Esophagus squamous epithelium (tissue), 5 donors: ENCODE measurements around the gene CDYL. TPM values are rescaled to one million over a fixed set of nuclear protein-coding genes. Genes with fewer than 3 reads are reported as not detected.
A peak's percentile ranks its signal among the peaks of the same experiment; 100 is the strongest.

Experiments
- DNase-seq: peaks from one replicate; lab custom pipeline; 2025; lab: John Stamatoyannopoulos, UW
- H3K27ac ChIP-seq, 4 donors: fragments of 200-600 bp; sonication (generic); one replicate each; pipeline ENCODE4 v1.5.1; 2016 to 2019; ENCODE audit warnings: mild to moderate bottlenecking in 1 of 4
- H3K27me3 ChIP-seq, 4 donors: fragments of 200-600 bp; sonication (generic); 1 replicate in 3 of 4; 2 replicates in 1 of 4; pipeline versions ENCODE4 v1.5.1 to v1.6.0; 2017 to 2021; ENCODE audit warnings: antibody characterized with exemption in 1 of 4
- H3K36me3 ChIP-seq, 3 donors: fragments of 200-600 bp; sonication (generic); one replicate each; pipeline ENCODE4 v1.5.1; 2016 to 2019
- H3K4me1 ChIP-seq, 3 donors: fragments of 200-600 bp; sonication (generic); one replicate each; pipeline ENCODE4 v1.5.1; 2017 to 2019
- H3K4me3 ChIP-seq, 4 donors: fragments of 200-600 bp; sonication (generic); 1 replicate in 3 of 4; 2 replicates in 1 of 4; pipeline ENCODE4 v1.5.1; 2016 to 2019; ENCODE audit warnings: mild to moderate bottlenecking in 2 of 4, moderate library complexity in 1 of 4
- H3K9me3 ChIP-seq, 3 donors: fragments of 200-600 bp; sonication (generic); one replicate each; pipeline ENCODE4 v1.5.1; 2016 to 2019
- POLR2A ChIP-seq, 4 donors: fragments of 450-650 bp; IDR thresholded peaks; one replicate each; pipeline ENCODE4 v1.6.1; 2017; ENCODE audit warnings: antibody characterized with exemption in 4 of 4, mild to moderate bottlenecking in 4 of 4, moderate library complexity in 3 of 4
- WGBS, 2 donors: methylation state at CpG; one replicate each; pipeline ENCODE4 v1.1.5; 2018; 5-methylcytosine and 5-hydroxymethylcytosine counted together
- intact Hi-C: fragments of 100-400 bp; cut with DNase I; formaldehyde crosslinking; loops from one replicate; pipeline ENCODE4 v1.15.0; 2022
- total RNA-seq, 4 donors: library from RNA; depleted of rRNA; stranded (reverse); fragments of >200 nt; gene quantifications; one replicate each; pipeline ENCODE4 v1.1.0, GENCODE V29; 2016
- TF ChIP-seq, protein P1 (sequence below), 6 experiments: fragments of 450-650 bp in 4 of 6; fragments of 200-600 bp in 2 of 6; sonication (generic) in 2 of 6; IDR thresholded peaks; one replicate each; pipeline ENCODE4 v1.5.1; 2016 to 2019; ENCODE audit warnings: antibody characterized with exemption in 6 of 6, mild to moderate bottlenecking in 4 of 6, moderate library complexity in 4 of 6
- donor health status: DM: yes; HTN: yes; CAD: no.

Gene CDYL
- total RNA-seq, 4 donors from 2014 or later: 15.2 to 43.5 (median 19.6) TPM

DNA sequence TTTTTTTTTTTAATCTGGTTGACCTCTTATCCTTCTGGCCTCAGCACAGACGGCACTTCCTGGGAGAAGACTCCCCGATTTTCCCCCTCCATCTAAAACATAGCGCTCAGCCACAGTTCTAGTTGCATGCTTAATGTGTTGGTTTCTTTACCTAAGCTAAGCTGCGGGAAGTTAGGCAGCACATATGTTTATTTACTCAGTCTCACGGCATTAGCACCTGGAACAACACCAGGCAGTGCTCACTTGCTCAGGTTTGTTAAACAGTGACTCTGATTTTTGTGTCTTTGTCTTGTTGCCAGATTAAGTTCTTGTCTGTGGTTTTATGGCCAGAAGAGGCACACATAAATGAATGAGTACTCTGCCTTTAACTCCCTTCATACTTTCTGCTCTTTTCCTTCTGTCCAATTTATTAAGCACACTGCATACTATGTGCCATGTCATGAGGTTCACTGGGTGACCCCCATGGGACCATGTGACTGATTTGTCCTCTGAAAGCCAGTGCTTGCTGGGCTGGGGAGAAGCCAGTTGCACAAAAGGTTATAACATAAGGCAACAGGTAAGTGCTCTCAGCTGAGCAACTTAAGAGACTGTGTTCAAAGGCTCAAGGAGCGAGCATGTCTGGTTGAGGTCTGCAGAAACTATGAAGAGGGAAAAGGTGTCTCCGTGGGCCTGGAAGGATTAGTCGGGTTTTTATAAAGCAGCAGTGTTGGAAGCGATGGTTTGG, 134.0 kb downstream of the CDYL start:
- peaks cover 0 to 9% (median 0%) of the 10 kb centered on the region in 3 donors for H3K36me3 ChIP-seq
- intact Hi-C loops: no loop called here
- H3K27me3 ChIP-seq: no peaks in the 10 kb centered on the region
- no peaks in the 10 kb centered on the region for H3K9me3 ChIP-seq
- H3K4me1 ChIP-seq: peaks cover 9 to 42% (median 16%) of the 10 kb centered on the region in 3 donors
- TF ChIP-seq POLR2A (IDR thresholded peaks at IDR 0.05): no peak
- TF ChIP-seq, protein P1, sequence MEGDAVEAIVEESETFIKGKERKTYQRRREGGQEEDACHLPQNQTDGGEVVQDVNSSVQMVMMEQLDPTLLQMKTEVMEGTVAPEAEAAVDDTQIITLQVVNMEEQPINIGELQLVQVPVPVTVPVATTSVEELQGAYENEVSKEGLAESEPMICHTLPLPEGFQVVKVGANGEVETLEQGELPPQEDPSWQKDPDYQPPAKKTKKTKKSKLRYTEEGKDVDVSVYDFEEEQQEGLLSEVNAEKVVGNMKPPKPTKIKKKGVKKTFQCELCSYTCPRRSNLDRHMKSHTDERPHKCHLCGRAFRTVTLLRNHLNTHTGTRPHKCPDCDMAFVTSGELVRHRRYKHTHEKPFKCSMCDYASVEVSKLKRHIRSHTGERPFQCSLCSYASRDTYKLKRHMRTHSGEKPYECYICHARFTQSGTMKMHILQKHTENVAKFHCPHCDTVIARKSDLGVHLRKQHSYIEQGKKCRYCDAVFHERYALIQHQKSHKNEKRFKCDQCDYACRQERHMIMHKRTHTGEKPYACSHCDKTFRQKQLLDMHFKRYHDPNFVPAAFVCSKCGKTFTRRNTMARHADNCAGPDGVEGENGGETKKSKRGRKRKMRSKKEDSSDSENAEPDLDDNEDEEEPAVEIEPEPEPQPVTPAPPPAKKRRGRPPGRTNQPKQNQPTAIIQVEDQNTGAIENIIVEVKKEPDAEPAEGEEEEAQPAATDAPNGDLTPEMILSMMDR (IDR thresholded peaks at IDR 0.05): no peak
- no peak overlapping the region for H3K4me3 ChIP-seq
- WGBS, 2 donors: 54 to 80% methylated on average over 9 of the region's 9 CpGs
- no peak overlapping the region for H3K27ac ChIP-seq
- no peak for DNase-seq

DNA sequence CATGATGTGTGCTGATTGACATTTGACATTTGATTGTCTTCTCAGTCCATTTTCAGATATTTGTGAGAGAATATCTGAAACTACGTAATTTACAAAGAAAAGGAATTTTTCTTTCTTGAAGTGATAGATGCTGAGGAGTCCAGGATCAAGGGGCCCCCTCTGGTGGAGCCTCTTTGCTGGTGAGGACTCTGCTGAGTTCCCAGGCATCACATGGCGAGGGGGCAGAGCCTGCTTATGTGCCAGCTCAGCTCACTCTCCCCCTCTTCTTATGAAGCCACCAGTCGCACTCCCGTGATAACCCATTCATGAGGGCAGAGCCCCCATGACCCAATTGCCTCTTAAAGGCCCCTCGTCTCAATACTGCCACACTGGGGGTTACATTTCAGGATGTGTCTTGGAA, 136.4 kb downstream of the CDYL start:
- no peak for TF ChIP-seq POLR2A (IDR thresholded peaks at IDR 0.05)
- TF ChIP-seq, protein P1 (IDR thresholded peaks at IDR 0.05): no peak
- no peak overlapping the region for H3K27ac ChIP-seq
- DNase-seq: no peak
- H3K36me3 ChIP-seq: peaks cover 0 to 9% (median 0%) of the 10 kb centered on the region in 3 donors
- no peaks in the 10 kb centered on the region for H3K9me3 ChIP-seq
- intact Hi-C loops: no loop called here
- no peaks in the 10 kb centered on the region for H3K27me3 ChIP-seq
- 94 to 96% methylated on average over 5 of the region's 5 CpGs for WGBS, 2 donors
- H3K4me1 ChIP-seq: peaks cover 9 to 48% (median 16%) of the 10 kb centered on the region in 3 donors
- H3K4me3 ChIP-seq: no peak overlapping the region

DNA sequence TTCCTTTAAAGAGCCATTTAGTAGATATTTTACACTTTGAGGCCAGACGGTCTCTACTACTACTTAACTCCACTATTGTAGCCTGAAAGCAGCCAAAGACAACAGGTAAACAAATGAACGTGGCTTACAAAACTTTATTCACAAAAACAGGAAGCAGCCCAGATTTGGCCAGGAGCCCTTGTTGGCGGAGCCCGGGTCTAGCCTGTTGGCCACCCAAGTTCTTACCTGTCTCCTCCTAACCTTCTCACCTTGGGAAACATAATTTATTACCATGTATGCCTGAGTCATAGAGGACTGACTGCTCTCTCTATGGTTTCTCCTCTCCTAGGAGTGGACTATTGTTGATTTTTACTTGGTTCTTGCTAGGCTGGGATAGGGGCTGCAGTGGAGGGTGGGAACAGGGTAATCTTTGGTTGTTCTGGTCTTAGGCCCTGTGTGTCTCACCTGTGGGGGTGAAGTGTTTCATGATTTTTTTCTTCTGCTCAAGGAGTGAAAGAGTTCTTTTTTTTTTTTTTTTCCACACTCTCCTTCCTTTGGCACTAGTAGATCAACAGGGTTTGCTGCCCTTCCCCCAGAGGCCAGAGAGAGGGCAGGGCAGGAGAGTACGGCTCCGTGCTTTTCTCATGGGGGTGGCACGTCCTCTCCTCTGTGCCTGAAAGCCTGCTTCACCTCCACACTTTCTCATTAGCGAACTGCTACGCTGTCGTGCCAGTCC, 137.7 kb downstream of the CDYL start:
- TF ChIP-seq, protein P1 (IDR thresholded peaks at IDR 0.05): no peak
- TF ChIP-seq POLR2A (IDR thresholded peaks at IDR 0.05): no peak
- intact Hi-C loops: no loop called here
- no peak overlapping the region for H3K4me3 ChIP-seq
- WGBS, 2 donors: 58 to 69% methylated on average over 9 to 10 of the region's 10 CpGs
- peak overlapping the region in 3 of 4 donors; percentile 29 to 62 (median 44) for H3K27ac ChIP-seq
- no peaks in the 10 kb centered on the region for H3K27me3 ChIP-seq
- DNase-seq: no peak
- H3K36me3 ChIP-seq: peaks cover 0 to under 1% (median 0%) of the 10 kb centered on the region in 3 donors
- peaks cover 9 to 48% (median 16%) of the 10 kb centered on the region in 3 donors for H3K4me1 ChIP-seq
- no peaks in the 10 kb centered on the region for H3K9me3 ChIP-seq

DNA sequence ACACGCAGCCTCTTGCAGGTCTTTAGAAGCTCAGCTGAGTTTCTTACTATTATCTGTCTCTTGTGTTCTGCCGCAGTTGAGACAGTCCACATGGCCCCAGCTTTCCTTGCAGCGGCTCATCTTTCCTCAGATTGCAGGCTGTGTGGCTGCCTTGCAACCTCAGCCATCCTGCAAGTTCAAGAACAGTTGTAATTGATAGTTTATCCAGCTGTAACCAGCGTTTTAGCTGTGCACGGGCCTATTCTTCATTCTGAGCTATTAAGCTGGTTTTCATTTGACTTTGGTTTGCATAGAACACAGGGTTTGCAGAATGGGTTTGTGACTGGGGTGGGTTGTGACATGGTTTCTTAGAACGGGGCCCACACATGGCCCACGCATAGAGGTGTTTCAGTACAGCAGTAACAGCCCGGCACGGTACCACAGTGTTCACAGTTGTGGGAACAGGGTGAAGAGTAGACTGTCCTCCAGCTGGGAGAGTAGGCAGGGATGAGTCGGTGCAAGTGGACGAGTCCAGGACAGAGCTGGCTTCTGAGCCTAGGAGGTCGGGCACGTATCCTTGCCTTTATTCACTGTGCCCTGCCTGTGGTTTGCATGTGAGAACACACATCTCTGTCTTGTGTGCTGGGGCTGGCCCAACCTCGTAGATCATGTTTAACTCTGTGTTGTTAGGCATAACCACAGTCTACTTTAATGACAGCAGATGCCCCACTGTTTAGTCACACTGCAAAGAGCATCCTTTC, 138.4 kb downstream of the CDYL start:
- intact Hi-C loops: no loop called here
- peak overlapping the region in 2 of 4 donors; percentile 44 to 62 for H3K27ac ChIP-seq
- 52 to 62% methylated on average over 11 to 14 of the region's 14 CpGs for WGBS, 2 donors

More for the DNA sequence above, 138.4 kb downstream of the CDYL start:
- H3K4me3 ChIP-seq: no peak overlapping the region
- no peaks in the 10 kb centered on the region for H3K27me3 ChIP-seq
- TF ChIP-seq, protein P1 (IDR thresholded peaks at IDR 0.05): no peak
- TF ChIP-seq POLR2A (IDR thresholded peaks at IDR 0.05): no peak
- H3K9me3 ChIP-seq: no peaks in the 10 kb centered on the region
- no peak for DNase-seq
- peaks cover 9 to 42% (median 16%) of the 10 kb centered on the region in 3 donors for H3K4me1 ChIP-seq
- H3K36me3 ChIP-seq: no peaks in the 10 kb centered on the region
